ENCODE data around the gene PDSS2.

PDSS2 gene

GRCh38 chr6:107398001-107398400 is 61.4 kb downstream of the PDSS2 start:
- no peak for TF ChIP-seq CTCF (IDR thresholded peaks at IDR 0.05; ENCODE audit: extremely low read depth, missing control alignments)
- DNase-seq (ENCODE audit: low spot score) = no peak

GRCh38 chr6:107396211-107396610 is 63.2 kb downstream of the PDSS2 start:
- no peak for TF ChIP-seq CTCF (IDR thresholded peaks at IDR 0.05; ENCODE audit: extremely low read depth, missing control alignments)
- no peak for DNase-seq (ENCODE audit: low spot score)

GRCh38 chr6:107392069-107392468 is 67.3 kb downstream of the PDSS2 start:
- DNase-seq (ENCODE audit: low spot score) = no peak
- TF ChIP-seq CTCF (IDR thresholded peaks at IDR 0.05; ENCODE audit: extremely low read depth, missing control alignments) = no peak

GRCh38 chr6:107390685-107391435 is 68.5 kb downstream of the PDSS2 start:
- TF ChIP-seq CTCF (IDR thresholded peaks at IDR 0.05; ENCODE audit: extremely low read depth, missing control alignments) = no peak
- DNase-seq (ENCODE audit: low spot score) = no peak

GRCh38 chr6:107390056-107390455 is 69.3 kb downstream of the PDSS2 start:
- no peak for TF ChIP-seq CTCF (IDR thresholded peaks at IDR 0.05; ENCODE audit: extremely low read depth, missing control alignments)
- no peak for DNase-seq (ENCODE audit: low spot score)

- TF ChIP-seq CTCF (IDR thresholded peaks at IDR 0.05; ENCODE audit: extremely low read depth, missing control alignments) = no peak
- DNase-seq (ENCODE audit: low spot score) = no peak
These were observed 72.5 kb downstream of the PDSS2 start for GRCh38 chr6:107386904-107387303.

GRCh38 chr6:107386340-107386739 is 73.0 kb downstream of the PDSS2 start:
- DNase-seq (ENCODE audit: low spot score) = no peak
- TF ChIP-seq CTCF (IDR thresholded peaks at IDR 0.05; ENCODE audit: extremely low read depth, missing control alignments) = no peak
